Measurements from ENCODE around the gene NDUFS7. TPM values are rescaled to one million over a fixed set of nuclear protein-coding genes. Genes with fewer than 3 reads are reported as not detected.

Gene NDUFS7
- total RNA-seq, 2 experiments from 2014 or later: 132 to 147 TPM

- Histone ChIP-seq H4K20me1 (ENCODE audit: insufficient read depth, low read length) (no peaks in the 10 kb centered on the region), H3K9me3 (ENCODE audit: low read length) (no peaks in the 10 kb centered on the region), H3K4me3 (ENCODE audit: low read depth, low read length, poor library complexity, severe bottlenecking) (no peak overlapping the region), H3K4me2 (ENCODE audit: low read length) (no peak overlapping the region), H3K36me3 (ENCODE audit: insufficient read depth, low read length) (no peaks in the 10 kb centered on the region), H3K79me2 (ENCODE audit: insufficient read depth, low read depth, low read length) (peaks cover 8% of the 10 kb centered on the region; the same call in 1 of the 2 replicates), H2AFZ (ENCODE audit: low read length) (no peak overlapping the region), H3K27ac (ENCODE audit: low read depth, low read length, poor library complexity, severe bottlenecking) (no peak overlapping the region), H3K4me1 (ENCODE audit: insufficient read depth, low read length, poor library complexity, severe bottlenecking) (peaks cover 11% of the 10 kb centered on the region), H3K9me2 (ENCODE audit: insufficient read depth, low read length) (no peaks in the 10 kb centered on the region)
- POLR2A ChIA-PET: no interaction called here
- TF ChIP-seq EZH2phosphoT487 (IDR thresholded peaks at IDR 0.05; ENCODE audit: borderline replicate concordance, low read depth, low read length): no peak
- TF ChIP-seq CTCF (conservative IDR thresholded peaks at IDR 0.05; ENCODE audit: low read length): no peak
- BruUV-seq (replicated peaks): no TSS peak
- no peak for DNase-seq (ENCODE audit: low spot score)
- intact Hi-C loops (cut with micrococcal nuclease; ENCODE audit: unreplicated experiment): no loop called here
- CTCF ChIA-PET (ENCODE audit: unreplicated experiment): no interaction called here
These were observed 32.8 kb upstream of the NDUFS7 start for GRCh38 chr19:1350867-1351266.

DNA sequence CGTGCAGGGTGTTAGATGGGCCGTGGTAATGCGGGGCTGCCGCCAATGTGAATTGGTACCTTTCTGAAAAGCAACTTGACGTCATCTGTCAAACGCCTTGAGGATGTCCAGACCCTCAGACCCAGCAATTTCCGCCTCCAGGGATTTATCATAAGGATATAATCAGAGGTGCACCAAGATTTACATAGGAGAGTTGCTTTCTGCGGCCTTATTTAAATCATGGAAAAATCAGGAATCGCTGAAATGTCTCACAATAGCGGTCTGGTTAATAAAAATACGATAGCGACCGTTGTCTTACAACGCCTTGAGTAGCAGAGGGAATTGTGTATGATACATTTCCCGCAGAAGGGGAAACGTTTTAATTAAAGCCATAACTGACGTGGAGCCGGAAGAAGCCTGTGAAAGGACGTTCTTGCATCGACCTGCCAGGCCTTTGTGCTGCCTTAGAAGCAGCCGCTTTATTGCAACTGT, 32.3 kb upstream of the NDUFS7 start:
- ChIA-PET CTCF (ENCODE audit: unreplicated experiment) (no interaction called here), POLR2A (no interaction called here)
- DNase-seq (ENCODE audit: low spot score): no peak
- Histone ChIP-seq H3K9me3 (ENCODE audit: low read length) (no peaks in the 10 kb centered on the region), H3K4me3 (ENCODE audit: low read depth, low read length, poor library complexity, severe bottlenecking) (no peak overlapping the region), H3K9me2 (ENCODE audit: insufficient read depth, low read length) (no peaks in the 10 kb centered on the region), H3K36me3 (ENCODE audit: insufficient read depth, low read length) (no peaks in the 10 kb centered on the region), H2AFZ (ENCODE audit: low read length) (no peak overlapping the region), H3K27ac (ENCODE audit: low read depth, low read length, poor library complexity, severe bottlenecking) (no peak overlapping the region), H4K20me1 (ENCODE audit: insufficient read depth, low read length) (no peaks in the 10 kb centered on the region), H3K4me1 (ENCODE audit: insufficient read depth, low read length, poor library complexity, severe bottlenecking) (peaks cover 17% of the 10 kb centered on the region), H3K4me2 (ENCODE audit: low read length) (no peak overlapping the region), H3K79me2 (ENCODE audit: insufficient read depth, low read depth, low read length) (peaks cover 13% of the 10 kb centered on the region; the same call in 1 of the 2 replicates)
- TF ChIP-seq EZH2phosphoT487 (IDR thresholded peaks at IDR 0.05; ENCODE audit: borderline replicate concordance, low read depth, low read length) (no peak), CTCF (conservative IDR thresholded peaks at IDR 0.05; ENCODE audit: low read length) (no peak)
- intact Hi-C loops (cut with micrococcal nuclease; ENCODE audit: unreplicated experiment): no loop called here
- BruUV-seq (replicated peaks): no TSS peak

- no peak overlapping the region for H3K4me3 ChIP-seq (ENCODE audit: low read depth, low read length, poor library complexity, severe bottlenecking)
- H3K4me1 ChIP-seq (ENCODE audit: insufficient read depth, low read length, poor library complexity, severe bottlenecking): peaks cover 23% of the 10 kb centered on the region
- ChIA-PET CTCF (ENCODE audit: unreplicated experiment) (no interaction called here), POLR2A (no interaction called here)
- no peak overlapping the region for H2AFZ ChIP-seq (ENCODE audit: low read length)
- H4K20me1 ChIP-seq (ENCODE audit: insufficient read depth, low read length): no peaks in the 10 kb centered on the region
- H3K27ac ChIP-seq (ENCODE audit: low read depth, low read length, poor library complexity, severe bottlenecking): no peak overlapping the region
- H3K9me3 ChIP-seq (ENCODE audit: low read length): no peaks in the 10 kb centered on the region
- H3K9me2 ChIP-seq (ENCODE audit: insufficient read depth, low read length): no peaks in the 10 kb centered on the region
- H3K79me2 ChIP-seq (ENCODE audit: insufficient read depth, low read depth, low read length): peaks cover 15% of the 10 kb centered on the region; the same call in 1 of the 2 replicates
- intact Hi-C loops (cut with micrococcal nuclease; ENCODE audit: unreplicated experiment): no loop called here
- DNase-seq (ENCODE audit: low spot score): no peak
- peaks cover 17% of the 10 kb centered on the region; the same call in 1 of the 2 replicates for H3K36me3 ChIP-seq (ENCODE audit: insufficient read depth, low read length)
- BruUV-seq (replicated peaks): no TSS peak
- H3K4me2 ChIP-seq (ENCODE audit: low read length): no peak overlapping the region
- TF ChIP-seq CTCF (conservative IDR thresholded peaks at IDR 0.05; ENCODE audit: low read length) (no peak), EZH2phosphoT487 (IDR thresholded peaks at IDR 0.05; ENCODE audit: borderline replicate concordance, low read depth, low read length) (no peak)
These were observed 30.6 kb upstream of the NDUFS7 start for GRCh38 chr19:1353144-1353543.
